Measurements from ENCODE around the gene OR52E8.

The OR52E8 gene

GRCh38 chr11:5807580-5807979, 49.9 kb downstream of the OR52E8 start:
- DNase-seq (ENCODE audit: low spot score), result no peak
